HepG2 (cell line): Measurements from ENCODE around the gene GRB7. TPM values are rescaled to one million over a fixed set of nuclear protein-coding genes. Genes with fewer than 3 reads are reported as not detected.
A peak's percentile ranks its signal among the peaks of the same experiment; 100 is the strongest.

Experiments used
- ARID4A ChIP-seq: sonication (generic); formaldehyde crosslinking; IDR thresholded peaks from 2 replicates; pipeline ENCODE4 v1.5.0; 2020; ENCODE audit warnings: mild to moderate bottlenecking, missing genetic modification reagents, borderline replicate concordance
- DNMT3B ChIP-seq: conservative IDR thresholded peaks from 2 replicates; pipeline ENCODE4 v1.6.1; 2016; ENCODE audit warnings: missing biosample characterization, control low read depth
- EEA1 ChIP-seq: sonication (generic); formaldehyde crosslinking; IDR thresholded peaks from 2 replicates; pipeline ENCODE4 v1.5.1; 2020; ENCODE audit warnings: mild to moderate bottlenecking, missing genetic modification reagents, borderline replicate concordance
- ETV6 ChIP-seq: sonication (generic); formaldehyde crosslinking; conservative IDR thresholded peaks from 2 replicates; pipeline ENCODE4 v1.4.0; 2020; ENCODE audit warnings: missing genetic modification reagents
- FOXC1 ChIP-seq: sonication (generic); formaldehyde crosslinking; IDR thresholded peaks from 2 replicates; pipeline ENCODE4 v1.8.0; 2022; ENCODE audit warnings: mild to moderate bottlenecking, missing genetic modification reagents, borderline replicate concordance
- HINFP ChIP-seq: sonication (generic); formaldehyde crosslinking; IDR thresholded peaks from 2 replicates; pipeline ENCODE4 v1.4.0; 2020; ENCODE audit warnings: low read depth, mild to moderate bottlenecking, missing genetic modification reagents
- KDM1A ChIP-seq: IDR thresholded peaks from 2 replicates; pipeline ENCODE4 v1.6.1; 2016; ENCODE audit warnings: missing compliant biosample characterization
- KLF12 ChIP-seq: sonication (generic); formaldehyde crosslinking; IDR thresholded peaks from 2 replicates; pipeline ENCODE4 v1.4.0; 2020; ENCODE audit warnings: missing genetic modification reagents, borderline replicate concordance
- PAWR ChIP-seq: sonication (generic); formaldehyde crosslinking; IDR thresholded peaks from 2 replicates; pipeline ENCODE4 v1.4.0; 2020; ENCODE audit warnings: missing genetic modification reagents, mild to moderate bottlenecking, borderline replicate concordance
- YY1 ChIP-seq: IDR thresholded peaks from 2 replicates; pipeline ENCODE4 v1.6.1; 2011; ENCODE audit warnings: low read length, low read depth, moderate library complexity, mild to moderate bottlenecking; ENCODE audit not compliant: insufficient read depth, insufficient replicate concordance
- ZBTB26 ChIP-seq: IDR thresholded peaks from 2 replicates; pipeline ENCODE4 v1.6.1; 2016; ENCODE audit warnings: missing compliant biosample characterization, missing genetic modification reagents, borderline replicate concordance
- ZNF512 ChIP-seq: sonication (generic); formaldehyde crosslinking; IDR thresholded peaks from 2 replicates; pipeline ENCODE4 v1.4.0; 2020; ENCODE audit warnings: mild to moderate bottlenecking, missing genetic modification reagents
- ZNF513 ChIP-seq: sonication (generic); formaldehyde crosslinking; conservative IDR thresholded peaks from 2 replicates; pipeline ENCODE4 v1.5.0; 2020; ENCODE audit warnings: missing genetic modification reagents
- ZNF703 ChIP-seq: sonication (generic); formaldehyde crosslinking; IDR thresholded peaks from 2 replicates; pipeline ENCODE4 v1.5.1; 2020; ENCODE audit warnings: missing genetic modification reagents, mild to moderate bottlenecking, moderate library complexity, borderline replicate concordance
- ZNF740 ChIP-seq: sonication (generic); formaldehyde crosslinking; IDR thresholded peaks from 2 replicates; pipeline ENCODE4 v1.4.0; 2020; ENCODE audit warnings: missing genetic modification reagents
- ZNF83 ChIP-seq: sonication (generic); formaldehyde crosslinking; IDR thresholded peaks from 2 replicates; pipeline ENCODE4 v1.4.0; 2020; ENCODE audit warnings: missing genetic modification reagents, mild to moderate bottlenecking, borderline replicate concordance
- ZNF878 ChIP-seq: sonication (generic); formaldehyde crosslinking; IDR thresholded peaks from 2 replicates; pipeline ENCODE4 v1.8.1; 2023; ENCODE audit warnings: mild to moderate bottlenecking, missing genetic modification reagents, moderate library complexity
- polyA plus RNA-seq, 8 experiments: library from polyadenylated mRNA; depleted of rRNA in 3 of 8; stranded (reverse) in 7 of 8; unstranded in 1 of 8; fragments of >200 nt; fragmentation: Illumina TruSeq in 4 of 8; extraction: Trizol in 4 of 8; gene quantifications; 2 replicates each; pipeline versions ENCODE4 v1.2.1 to v1.2.3, GENCODE V29; 2011 to 2016; ENCODE audit warnings: low read depth in 4 of 8, missing spikeins in 1 of 8, mixed read lengths in 1 of 8; ENCODE audit not compliant: insufficient read depth in 1 of 8
- total RNA-seq, 5 experiments: library from RNA; depleted of rRNA; stranded (reverse); fragments of >200 nt; fragmentation: Illumina TruSeq; extraction: Trizol; gene quantifications; 2 replicates each; pipeline ENCODE4 v1.2.3, GENCODE V29; 2016; ENCODE audit warnings: low read depth in 1 of 5

Gene GRB7
- total and polyA plus RNA-seq, 2 of the 13 experiments (the other 11 are each of a cell fraction or from before 2014, with no cell fraction given), result 60.2 to 77.7 TPM

- TF ChIP-seq ZNF83 (CRISPR knock-in tag) (no peak), KDM1A (CRISPR knock-in tag) (no peak), ZNF513 (CRISPR knock-in tag) (peak; percentile 96; the same call in 1 of the 2 replicates), ARID4A (peak; percentile 90), PAWR (CRISPR knock-in tag) (no peak), EEA1 (CRISPR knock-in tag) (no peak; the same call in 1 of the 2 replicates), HINFP (CRISPR knock-in tag) (0 out of 2 replicates have a peak, but pooled peaks have one; percentile 47), YY1 (no peak), ZBTB26 (CRISPR knock-in tag) (no peak), ZNF703 (CRISPR knock-in tag) (no peak), FOXC1 (CRISPR knock-in tag) (peak; percentile 84; the same call in 1 of the 2 replicates), DNMT3B (no peak), ETV6 (CRISPR knock-in tag) (peak; percentile 49), ZNF740 (no peak), KLF12 (CRISPR knock-in tag) (peak; percentile 85), ZNF512 (no peak), ZNF878 (CRISPR knock-in tag) (peak; percentile 61; the same call in 1 of the 2 replicates)
Measured at GRCh38 chr17:39737760-39738567, at the start of gene GRB7 (continued).
